ENCODE measurements around the gene SHC1.

DNA sequence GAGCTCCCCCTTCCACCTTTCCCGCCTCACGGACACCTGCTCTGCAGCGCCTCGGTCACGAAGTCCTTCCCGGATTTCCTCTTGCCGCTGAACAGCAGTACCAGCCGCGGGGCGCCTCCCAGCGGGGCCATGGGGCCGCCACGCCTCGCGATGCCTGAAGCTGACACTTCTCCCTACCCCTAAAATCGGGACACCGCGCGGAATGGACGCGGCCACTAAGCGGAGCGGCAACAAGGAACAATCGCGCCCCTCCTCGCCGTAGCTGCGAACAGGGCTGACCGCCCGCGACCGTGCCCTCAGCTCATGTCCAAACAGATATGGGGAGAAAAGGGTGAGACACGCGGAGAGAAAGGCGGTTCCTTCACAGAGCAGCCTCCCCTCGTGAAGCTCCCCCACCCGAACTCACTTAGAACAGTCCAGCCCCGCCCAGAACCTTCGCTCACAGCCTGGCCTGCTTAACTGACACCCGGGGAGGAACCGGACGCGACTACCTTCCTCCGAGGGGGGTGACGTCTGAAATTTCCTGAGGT, 33.9 kb downstream of the SHC1 start, which contains the start of gene PMVK:
- TF ChIP-seq EZH2 (IDR thresholded peaks at IDR 0.05): no peak
- TF ChIP-seq POLR2AphosphoS5 (IDR thresholded peaks at IDR 0.05; ENCODE audit: borderline replicate concordance, low read depth, low read length): peak; percentile 78

Measured in SK-N-MC (cell line).